Hippocampal formation (tissue), 2 donors: ENCODE results near the gene RSU1.

ENCODE experiments used
- DNase-seq, 2 donors: peaks; one replicate each; lab custom pipeline; 2025; lab: John Stamatoyannopoulos, UW

Gene RSU1

DNA sequence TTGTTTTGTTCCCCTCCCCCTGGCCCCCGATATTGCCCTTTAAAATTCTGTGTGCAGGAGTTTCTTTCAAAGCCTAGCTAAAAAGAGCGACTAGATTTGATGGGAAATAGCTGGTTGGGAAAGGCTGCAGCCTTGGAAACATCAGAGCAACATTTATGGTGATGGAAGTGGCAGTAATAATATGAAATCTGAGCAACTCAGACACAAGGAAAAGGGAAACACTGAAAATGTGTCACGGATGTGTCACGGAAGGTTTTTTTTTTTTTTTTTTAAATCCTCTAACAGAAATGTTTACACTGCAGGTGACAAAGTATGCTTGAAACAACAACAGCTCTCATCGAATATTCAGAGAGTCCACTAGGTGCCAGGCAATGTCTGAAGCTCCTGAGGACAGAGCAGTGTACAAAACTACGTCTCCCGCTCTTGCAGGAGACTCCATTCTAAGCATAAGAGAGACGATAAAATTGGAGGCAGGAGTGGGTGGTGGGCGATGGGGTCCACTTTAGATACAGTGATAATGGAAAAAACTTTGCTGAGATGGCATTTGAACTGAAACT is 143.0 kb downstream of the RSU1 start:
- DNase-seq: no peak

DNA sequence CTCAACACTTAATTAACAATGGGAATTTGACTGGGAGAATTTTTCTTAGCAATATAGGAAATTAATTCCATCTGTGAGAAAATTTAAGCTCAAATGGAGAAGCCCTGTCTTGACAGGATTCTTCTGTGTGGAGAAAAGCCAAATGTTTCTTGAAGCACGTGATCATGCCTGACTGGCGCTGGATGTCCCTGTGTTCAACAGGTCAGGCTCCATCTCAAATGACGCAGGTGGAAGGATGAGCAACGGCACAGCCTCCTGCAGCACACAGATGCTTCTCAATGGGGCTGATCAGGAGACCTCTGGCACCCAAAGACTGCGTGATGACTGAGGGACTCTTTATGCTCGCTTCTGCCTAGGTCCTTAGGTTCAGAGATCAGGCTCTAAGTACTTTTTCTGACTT is 143.8 kb downstream of the RSU1 start:
- no peak for DNase-seq

DNA sequence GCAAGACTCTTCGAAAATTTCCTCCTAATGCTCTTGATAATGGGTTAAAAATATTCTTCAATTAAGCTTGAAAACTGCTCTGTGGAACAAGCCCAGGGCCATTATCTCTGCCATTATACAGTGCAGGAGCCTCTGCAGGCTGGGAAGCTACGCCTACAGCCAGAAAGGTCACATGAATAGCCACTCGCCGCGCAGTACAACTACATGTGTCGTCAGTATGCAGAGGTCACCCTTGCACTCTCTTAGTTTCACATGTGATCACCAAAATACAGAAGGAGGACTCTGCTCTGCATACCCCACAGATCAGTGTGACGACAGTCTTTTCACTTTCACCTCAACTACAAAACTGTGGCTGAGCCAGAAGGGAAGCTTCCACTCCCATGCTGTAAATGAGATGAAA is 153.8 kb downstream of the RSU1 start:
- no peak for DNase-seq

DNA sequence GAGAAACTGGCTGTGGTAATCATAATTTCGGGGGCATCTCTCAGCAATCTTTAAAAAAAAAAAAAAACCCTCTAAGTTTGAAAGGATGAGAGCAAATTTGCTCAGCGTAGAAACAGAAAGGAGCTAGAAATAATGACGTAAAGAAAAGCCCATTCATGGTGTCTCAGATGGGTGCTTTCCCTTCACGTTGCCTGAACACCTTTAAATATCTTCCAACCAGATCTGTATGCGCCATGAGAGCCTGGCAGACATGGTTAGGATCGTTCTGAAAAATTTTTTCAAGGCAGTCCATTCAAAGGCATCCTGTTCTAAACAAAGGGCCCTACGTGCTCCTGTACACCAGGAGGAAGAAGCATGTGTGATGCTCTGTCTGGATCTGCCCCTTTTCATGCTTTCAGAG is 154.3 kb downstream of the RSU1 start:
- DNase-seq: no peak

GRCh38 chr10:16656895-16657294 is 160.3 kb downstream of the RSU1 start:
- DNase-seq: no peak

- no peak for DNase-seq
Observed at GRCh38 chr10:16653224-16653623, 164.0 kb downstream of the RSU1 start.

GRCh38 chr10:16652154-16652553 is 165.1 kb downstream of the RSU1 start:
- DNase-seq: no peak

- no peak for DNase-seq
Observed at GRCh38 chr10:16649757-16650156, 167.5 kb downstream of the RSU1 start.

DNA sequence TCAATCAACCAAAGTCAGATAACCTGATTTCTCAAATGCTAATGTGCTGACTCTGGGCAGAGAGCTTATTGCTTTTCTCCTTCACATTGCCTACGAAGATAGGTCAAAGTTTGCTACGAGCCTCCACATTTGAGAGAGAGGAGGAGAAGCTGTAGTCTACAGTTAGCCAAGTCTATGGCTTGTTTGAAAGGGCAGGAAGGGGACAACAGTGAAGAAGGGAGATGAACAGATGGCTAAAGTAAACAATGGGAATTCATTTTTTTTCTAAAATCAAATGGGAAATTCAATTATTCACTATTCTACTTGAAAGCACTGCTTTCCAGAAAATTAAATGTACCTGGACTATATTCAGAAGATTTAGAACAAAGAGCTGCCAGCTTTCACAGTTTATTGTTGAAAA is 168.9 kb downstream of the RSU1 start:
- no peak for DNase-seq

DNA sequence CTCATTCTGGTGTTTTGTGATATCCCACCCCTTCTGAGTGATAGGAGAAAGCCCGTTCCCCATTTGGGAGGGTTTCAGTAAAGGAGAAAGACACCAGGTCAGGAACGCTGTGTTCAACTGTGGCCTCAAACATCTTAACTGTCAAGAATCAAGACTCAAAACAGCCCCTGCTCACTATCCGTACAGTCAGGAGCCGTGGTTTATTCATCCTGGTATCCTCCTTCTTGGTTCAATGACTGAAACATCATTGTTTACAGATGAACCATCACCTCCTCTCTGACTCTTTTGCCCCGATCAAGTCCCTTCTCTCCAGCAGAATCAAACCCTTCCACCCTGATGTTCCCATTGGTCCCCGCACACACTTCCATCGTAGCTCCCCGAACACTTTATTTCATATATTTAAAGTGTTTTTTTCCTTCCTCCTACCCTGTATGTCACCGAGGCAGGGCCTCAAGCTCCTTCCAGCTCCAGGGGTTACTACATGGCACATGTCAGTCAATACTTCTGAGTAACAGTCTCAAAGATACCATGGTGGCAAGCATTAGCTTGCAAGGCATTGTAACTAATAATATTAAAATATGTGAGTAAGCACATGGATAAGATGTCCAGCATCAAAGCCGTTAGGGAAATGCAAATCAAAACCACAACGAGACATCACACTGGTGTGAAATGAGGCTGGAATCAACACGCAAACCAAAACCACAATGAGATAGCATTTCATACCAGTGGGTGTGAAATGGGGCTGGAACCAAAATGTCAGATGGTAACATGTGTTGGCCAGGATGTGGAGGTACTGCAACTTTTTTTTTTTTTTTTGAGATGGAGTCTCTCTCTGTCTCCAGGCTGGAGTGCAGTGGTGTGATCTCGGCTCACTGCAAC is 170.8 kb downstream of the RSU1 start:
- DNase-seq: no peak

DNA sequence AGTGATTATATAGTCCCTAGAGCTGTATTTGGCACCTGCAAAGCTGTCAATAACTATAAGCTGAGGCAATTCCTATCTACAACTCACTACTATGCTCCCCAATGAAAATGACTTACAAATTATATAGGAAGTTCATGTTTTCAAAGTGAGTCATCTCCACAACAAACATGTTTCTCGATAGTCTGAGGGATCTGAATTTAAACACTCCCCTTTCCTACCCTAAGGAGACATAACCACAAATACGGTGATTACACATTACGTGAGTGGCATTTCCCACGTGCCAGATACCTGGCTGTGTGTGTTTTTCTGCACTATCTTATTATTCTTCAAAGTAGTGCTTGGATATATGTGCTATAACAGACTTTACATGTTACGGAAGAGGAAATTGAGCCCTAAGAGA is 173.1 kb downstream of the RSU1 start:
- DNase-seq: no peak

GRCh38 chr10:16643502-16643901 is 173.7 kb downstream of the RSU1 start:
- no peak for DNase-seq

- DNase-seq: no peak
Observed at GRCh38 chr10:16640153-16640552, 177.1 kb downstream of the RSU1 start.

DNA sequence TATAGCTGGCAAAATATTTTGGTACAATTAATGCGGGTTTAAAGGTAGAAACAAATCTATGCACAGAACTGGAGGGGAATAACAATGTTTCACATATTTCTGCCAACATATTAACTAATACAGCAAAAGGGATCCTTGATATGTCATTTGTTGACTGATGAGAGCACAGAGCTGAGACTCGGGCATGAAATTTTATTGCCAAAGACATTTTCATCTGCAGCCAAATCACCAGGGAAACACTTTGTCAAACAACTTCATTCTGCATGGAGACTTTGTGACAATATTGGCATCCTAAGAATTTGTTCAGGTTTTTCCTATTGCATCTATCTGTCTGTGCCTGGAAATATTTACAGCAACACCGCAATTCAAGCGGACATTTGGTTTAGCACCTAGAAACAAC is 177.8 kb downstream of the RSU1 start:
- no peak for DNase-seq

DNA sequence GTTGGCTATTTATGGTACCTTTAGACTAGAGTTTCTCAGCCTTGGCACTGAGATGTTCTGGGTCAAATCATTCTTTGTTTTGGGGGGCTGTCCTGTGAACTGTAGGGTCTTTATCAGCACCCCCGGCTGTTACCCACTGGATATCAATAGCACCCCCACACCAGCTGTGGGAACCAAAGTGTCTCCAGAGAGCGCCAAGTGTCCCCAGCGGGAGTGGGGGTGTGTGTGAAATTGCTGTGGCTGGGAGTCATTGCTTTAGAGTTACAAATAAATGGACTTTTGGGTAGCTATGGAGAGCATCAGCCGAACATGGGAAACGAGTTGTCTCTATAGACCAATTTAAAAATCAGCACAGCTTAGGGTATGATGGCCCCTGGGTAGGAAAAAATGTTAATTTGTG is 184.2 kb downstream of the RSU1 start:
- no peak for DNase-seq

DNA sequence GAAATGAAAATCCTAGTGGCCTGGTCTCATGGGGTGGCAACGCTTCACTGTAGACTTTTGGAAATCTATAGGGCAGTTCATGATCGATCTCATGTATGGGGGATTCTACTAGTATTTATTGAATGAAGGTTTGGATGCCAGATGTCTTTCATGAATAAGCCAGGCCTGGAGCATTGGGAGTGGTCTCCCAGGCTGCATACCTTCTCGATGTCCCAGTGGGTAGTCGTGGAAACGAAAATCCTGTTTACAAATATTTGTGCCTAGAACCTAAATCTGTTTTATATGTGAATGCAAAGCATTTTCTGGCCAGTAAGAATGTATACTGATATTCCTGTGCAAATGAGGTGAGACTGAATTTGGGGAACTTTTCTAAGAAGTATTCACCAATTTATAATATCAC is 190.5 kb downstream of the RSU1 start:
- no peak for DNase-seq

GRCh38 chr10:16612981-16613355 is 204.3 kb downstream of the RSU1 start:
- DNase-seq: no peak

- DNase-seq: no peak
Observed at GRCh38 chr10:16612115-16612980, 204.9 kb downstream of the RSU1 start.

GRCh38 chr10:16611037-16611436 is 206.2 kb downstream of the RSU1 start:
- DNase-seq: no peak

GRCh38 chr10:16609211-16609610 is 208.0 kb downstream of the RSU1 start:
- no peak for DNase-seq

GRCh38 chr10:16606923-16607322 is 210.3 kb downstream of the RSU1 start:
- no peak for DNase-seq

- DNase-seq: no peak
Observed at GRCh38 chr10:16606421-16606820, 210.8 kb downstream of the RSU1 start.

DNA sequence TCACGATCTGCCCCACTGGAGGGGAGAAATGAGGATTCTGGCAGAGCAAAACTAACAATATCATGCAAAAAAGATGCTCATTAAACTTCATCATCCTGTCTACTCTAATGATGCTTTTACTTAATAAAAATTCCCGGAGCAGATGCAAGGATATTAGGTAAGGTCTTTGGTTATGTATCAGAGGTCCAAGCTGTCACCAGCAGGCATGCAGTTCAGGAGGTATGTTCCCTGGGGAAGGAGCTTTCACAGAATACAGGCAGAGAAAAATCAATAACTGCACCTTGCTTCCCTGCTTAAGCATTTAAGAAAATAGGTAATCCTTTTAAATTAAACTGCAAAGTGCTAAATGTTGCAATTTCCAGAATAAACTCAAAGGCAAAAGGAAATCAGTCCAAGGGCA is 213.9 kb downstream of the RSU1 start:
- no peak for DNase-seq
